HEK293T (cell line): Measurements from ENCODE around the gene TMEM131.

Experiments used
- BHLHE40 ChIP-seq: fragments of 450-650 bp; IDR thresholded peaks from 2 replicates; pipeline ENCODE4 v1.6.1; 2016; ENCODE audit warnings: mild to moderate bottlenecking, moderate library complexity, borderline replicate concordance
- ELF4 ChIP-seq: fragments of 450-650 bp; IDR thresholded peaks from 2 replicates; pipeline ENCODE4 v1.6.1; 2017; ENCODE audit warnings: antibody characterized with exemption

DNA sequence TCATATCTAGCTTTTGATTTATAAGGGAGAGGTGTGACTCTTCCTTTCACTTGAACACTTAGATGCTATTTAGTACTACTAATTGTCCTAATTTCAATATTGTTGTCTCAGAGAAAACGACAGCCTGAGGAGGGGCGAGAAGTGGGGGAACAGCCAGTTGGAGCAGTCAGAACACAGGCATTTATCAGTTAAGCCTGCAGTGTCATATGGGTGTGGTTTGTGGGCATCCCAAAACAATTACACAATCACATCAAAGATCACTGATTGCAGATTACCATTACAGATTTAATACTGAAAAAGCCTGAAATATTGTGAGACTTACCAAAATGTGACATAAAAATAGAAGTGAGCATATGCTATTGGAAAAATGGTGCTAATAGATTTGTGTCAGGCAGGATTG is 15.8 kb downstream of the TMEM131 start:
- TF ChIP-seq ELF4 = no peak
- no peak for TF ChIP-seq BHLHE40
